ENCODE measurements around the gene MAPK8IP1. TPM values are rescaled to one million over a fixed set of nuclear protein-coding genes. Genes with fewer than 3 reads are reported as not detected.

MAPK8IP1 gene
- polyA plus RNA-seq, 1 donor (not counting 4 experiments of a cell fraction or from before 2014, with no cell fraction given), result 0.51 TPM

DNA sequence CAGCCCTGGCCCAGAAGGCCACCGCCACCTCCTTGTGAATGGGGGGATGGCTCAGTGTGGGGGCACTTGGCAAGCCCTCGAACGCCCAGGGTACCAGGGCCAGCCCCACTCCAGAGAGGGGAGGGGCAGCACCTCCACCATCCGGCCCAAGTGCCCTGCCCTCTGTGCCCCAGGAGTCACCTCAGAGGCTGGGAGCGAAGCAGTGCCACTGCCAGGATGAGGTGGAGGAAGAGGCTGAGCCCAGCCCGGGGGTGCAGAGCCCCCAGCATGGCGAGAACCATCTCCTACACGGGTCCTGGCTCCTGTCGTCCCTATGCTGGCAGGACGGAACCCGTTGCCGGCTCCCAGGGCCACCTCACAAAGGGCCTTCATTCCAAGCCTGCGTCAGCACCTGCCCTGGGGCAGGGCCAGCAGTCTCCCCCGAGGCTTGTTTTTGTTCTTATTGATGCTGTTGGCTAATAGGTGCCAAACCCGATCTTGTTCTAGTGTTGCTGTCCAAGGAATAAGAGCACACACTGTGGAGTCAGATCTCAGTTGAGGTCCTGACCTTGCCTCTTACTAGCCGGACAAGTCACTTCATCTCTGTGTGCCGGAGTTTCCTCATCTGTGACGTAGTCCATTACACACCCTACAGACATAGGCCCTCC lies 21.6 kb downstream of the MAPK8IP1 start, which contains the start of gene FREY1:
FREY1 (minus strand) TSS at position 307 of the 647 bp plus-strand sequence; CDS start at position 281, 26 bp downstream.
- no peaks in the 10 kb centered on the region for H3K79me2 ChIP-seq (ENCODE audit: control insufficient read depth, insufficient read depth, low read length)
- H3K4me3 ChIP-seq (ENCODE audit: control insufficient read depth in 2 of 3, extremely low read depth in 1 of 3, insufficient read depth in 2 of 3, low read depth in 1 of 3, low read length in 3 of 3), result no peak within 1 kb of the TSS
- no peak for DNase-seq (ENCODE audit: low read depth, low spot score)
- H2AFZ ChIP-seq (ENCODE audit: control insufficient read depth, low read length), result no peak within 1 kb of the TSS
- H3K9ac ChIP-seq (ENCODE audit: control insufficient read depth, extremely low read depth, insufficient read depth, low read length), result no peak within 1 kb of the TSS
- no peaks in the 10 kb centered on the region for H3K9me3 ChIP-seq (ENCODE audit: control insufficient read depth, low read depth, low read length)
- dilution Hi-C loops (cut with MboI; ENCODE audit: extremely low pct_ligation_motif_present, low sequenced_read_pairs), result no loop called here
- H3K4me1 ChIP-seq (ENCODE audit: control insufficient read depth, extremely low read depth, insufficient read depth, low read length), result no peaks in the 10 kb centered on the region
- H3K4me2 ChIP-seq (ENCODE audit: control insufficient read depth, extremely low read depth, insufficient read depth, low read depth, low read length), result no peak within 1 kb of the TSS
- no peak within 1 kb of the TSS for H3K27ac ChIP-seq (ENCODE audit: control insufficient read depth, insufficient read depth, low read length)
- TF ChIP-seq EZH2 (IDR thresholded peaks at IDR 0.05; ENCODE audit: low read length), result no peak
- TF ChIP-seq, protein P1, sequence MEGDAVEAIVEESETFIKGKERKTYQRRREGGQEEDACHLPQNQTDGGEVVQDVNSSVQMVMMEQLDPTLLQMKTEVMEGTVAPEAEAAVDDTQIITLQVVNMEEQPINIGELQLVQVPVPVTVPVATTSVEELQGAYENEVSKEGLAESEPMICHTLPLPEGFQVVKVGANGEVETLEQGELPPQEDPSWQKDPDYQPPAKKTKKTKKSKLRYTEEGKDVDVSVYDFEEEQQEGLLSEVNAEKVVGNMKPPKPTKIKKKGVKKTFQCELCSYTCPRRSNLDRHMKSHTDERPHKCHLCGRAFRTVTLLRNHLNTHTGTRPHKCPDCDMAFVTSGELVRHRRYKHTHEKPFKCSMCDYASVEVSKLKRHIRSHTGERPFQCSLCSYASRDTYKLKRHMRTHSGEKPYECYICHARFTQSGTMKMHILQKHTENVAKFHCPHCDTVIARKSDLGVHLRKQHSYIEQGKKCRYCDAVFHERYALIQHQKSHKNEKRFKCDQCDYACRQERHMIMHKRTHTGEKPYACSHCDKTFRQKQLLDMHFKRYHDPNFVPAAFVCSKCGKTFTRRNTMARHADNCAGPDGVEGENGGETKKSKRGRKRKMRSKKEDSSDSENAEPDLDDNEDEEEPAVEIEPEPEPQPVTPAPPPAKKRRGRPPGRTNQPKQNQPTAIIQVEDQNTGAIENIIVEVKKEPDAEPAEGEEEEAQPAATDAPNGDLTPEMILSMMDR (optimal IDR thresholded peaks at IDR 0.05 in 1 of 3, IDR thresholded peaks at IDR 0.05 in 1 of 3, conservative IDR thresholded peaks at IDR 0.05 in 1 of 3; ENCODE audit: extremely low read depth in 1 of 3, insufficient read depth in 2 of 3, low read length in 3 of 3), result no peak
- no peak for FAIRE-seq
- H3K27me3 ChIP-seq (ENCODE audit: control insufficient read depth, extremely low read depth, insufficient read depth, low read length), result no peaks in the 10 kb centered on the region
- no peaks in the 10 kb centered on the region for H3K9me1 ChIP-seq (ENCODE audit: control insufficient read depth, extremely low read depth, insufficient read depth, low read length)
- no peaks in the 10 kb centered on the region for H4K20me1 ChIP-seq (ENCODE audit: control insufficient read depth, extremely low read depth, insufficient read depth, low read length)
- peaks cover 5 to 8% of the 10 kb centered on the region in 2 experiments for H3K36me3 ChIP-seq (ENCODE audit: control insufficient read depth in 2 of 2, extremely low read depth in 1 of 2, insufficient read depth in 2 of 2, low read length in 2 of 2)

DNA sequence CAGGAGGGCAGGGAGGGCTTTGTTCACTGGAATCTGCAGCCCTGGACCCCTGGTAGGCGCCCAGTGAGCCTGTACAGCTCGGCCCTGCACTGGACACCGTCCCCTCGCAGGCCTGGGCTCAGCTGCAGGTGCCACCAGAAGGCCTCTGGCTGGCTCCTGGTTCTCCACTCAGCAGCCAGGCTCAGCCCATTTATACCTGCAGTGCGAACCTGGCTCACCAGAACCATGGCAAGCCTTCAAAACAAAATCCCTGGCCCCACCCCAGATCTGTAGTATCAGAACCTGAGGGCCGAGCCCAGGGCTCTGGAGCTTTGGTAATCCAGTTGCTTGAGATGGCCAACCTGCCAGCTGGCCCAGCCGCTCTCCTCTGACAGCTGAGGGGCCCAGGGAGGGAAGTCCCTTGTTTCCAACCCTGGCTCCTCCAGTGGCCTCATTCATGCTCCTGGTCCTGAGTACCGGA lies 22.5 kb downstream of the MAPK8IP1 start:
- Histone ChIP-seq H3K79me2 (ENCODE audit: control insufficient read depth, insufficient read depth, low read length) (no peaks in the 10 kb centered on the region), H3K9me3 (ENCODE audit: control insufficient read depth, low read depth, low read length) (no peaks in the 10 kb centered on the region), H3K9ac (ENCODE audit: control insufficient read depth, extremely low read depth, insufficient read depth, low read length) (no peak overlapping the region), H3K9me1 (ENCODE audit: control insufficient read depth, extremely low read depth, insufficient read depth, low read length) (no peaks in the 10 kb centered on the region), H3K27ac (ENCODE audit: control insufficient read depth, insufficient read depth, low read length) (no peak overlapping the region), H3K36me3 (ENCODE audit: control insufficient read depth in 2 of 2, extremely low read depth in 1 of 2, insufficient read depth in 2 of 2, low read length in 2 of 2) (peaks cover 5 to 9% of the 10 kb centered on the region in 2 experiments), H3K4me3 (ENCODE audit: control insufficient read depth in 2 of 3, extremely low read depth in 1 of 3, insufficient read depth in 2 of 3, low read depth in 1 of 3, low read length in 3 of 3) (no peak overlapping the region), H2AFZ (ENCODE audit: control insufficient read depth, low read length) (no peak overlapping the region), H3K4me1 (ENCODE audit: control insufficient read depth, extremely low read depth, insufficient read depth, low read length) (no peaks in the 10 kb centered on the region), H4K20me1 (ENCODE audit: control insufficient read depth, extremely low read depth, insufficient read depth, low read length) (no peaks in the 10 kb centered on the region), H3K27me3 (ENCODE audit: control insufficient read depth, extremely low read depth, insufficient read depth, low read length) (no peaks in the 10 kb centered on the region), H3K4me2 (ENCODE audit: control insufficient read depth, extremely low read depth, insufficient read depth, low read depth, low read length) (no peak overlapping the region)
- DNase-seq (ENCODE audit: low read depth, low spot score), result no peak
- TF ChIP-seq EZH2 (IDR thresholded peaks at IDR 0.05; ENCODE audit: low read length), result no peak
- TF ChIP-seq, protein P1 (optimal IDR thresholded peaks at IDR 0.05 in 1 of 3, IDR thresholded peaks at IDR 0.05 in 1 of 3, conservative IDR thresholded peaks at IDR 0.05 in 1 of 3; ENCODE audit: extremely low read depth in 1 of 3, insufficient read depth in 2 of 3, low read length in 3 of 3), result no peak
- dilution Hi-C loops (cut with MboI; ENCODE audit: extremely low pct_ligation_motif_present, low sequenced_read_pairs), result no loop called here
- no peak for FAIRE-seq

Data from keratinocyte (primary cell).